ENCODE results near the gene TMEM225B.

- no peak for TF ChIP-seq POLR2A (IDR thresholded peaks at IDR 0.05; ENCODE audit: borderline replicate concordance, extremely low read depth, insufficient read depth, insufficient read length)
- TF ChIP-seq CTCF (IDR thresholded peaks at IDR 0.05 in 2 of 3, conservative IDR thresholded peaks at IDR 0.05 in 1 of 3; ENCODE audit: borderline replicate concordance in 1 of 3, insufficient read depth in 1 of 3, low read depth in 2 of 3, low read length in 2 of 3) = no peak
- TF ChIP-seq YY1 (IDR thresholded peaks at IDR 0.05; ENCODE audit: extremely low read depth, insufficient replicate concordance, low read depth, low read length) = no peak
Measured at GRCh38 chr7:99648843-99649242, 50.8 kb downstream of the TMEM225B start.
